ENCODE data around the gene HPF1. TPM values are rescaled to one million over a fixed set of nuclear protein-coding genes. Genes with fewer than 3 reads are reported as not detected.

The HPF1 gene
- total and polyA plus RNA-seq, 8 donors: 0.58 to 27.1 (median 20.4) TPM; not detected in 1

- TF ChIP-seq POLR2A (IDR thresholded peaks at IDR 0.05) (no peak), CTCF (IDR thresholded peaks at IDR 0.05) (no peak), EP300 (IDR thresholded peaks at IDR 0.05) (no peak), POLR2AphosphoS5 (IDR thresholded peaks at IDR 0.05) (no peak)
- H3K27me3 ChIP-seq: peaks cover 0 to 14% (median 0%) of the 10 kb centered on the region in 3 donors
- intact Hi-C loops (cut with DNase I; ENCODE audit: low total_unique reads): no loop called here
- peaks cover 0 to 4% (median 2%) of the 10 kb centered on the region in 4 donors for H3K9me3 ChIP-seq
- H3K36me3 ChIP-seq: no peaks in the 10 kb centered on the region
- no peaks in the 10 kb centered on the region for H3K4me1 ChIP-seq
- no peak overlapping the region for H3K27ac ChIP-seq
- DNase-seq: no peak
- WGBS, 5 donors: 81 to 93% (median 88%) methylated on average over 3 of the region's 3 CpGs
- H3K4me3 ChIP-seq: no peak overlapping the region
These were observed 42.8 kb upstream of the HPF1 start for GRCh38 chr4:169800541-169800940.

GRCh38 chr4:169799260-169799659 is 41.5 kb upstream of the HPF1 start:
- intact Hi-C loops (cut with DNase I; ENCODE audit: low total_unique reads): no loop called here
- no peak overlapping the region for H3K4me3 ChIP-seq
- WGBS, 5 donors: 64 to 80% (median 75%) methylated on average over 4 of the region's 4 CpGs
- H3K27ac ChIP-seq: no peak overlapping the region
- peaks cover 0 to 14% (median 0%) of the 10 kb centered on the region in 3 donors for H3K27me3 ChIP-seq
- H3K36me3 ChIP-seq: no peaks in the 10 kb centered on the region
- H3K4me1 ChIP-seq: no peaks in the 10 kb centered on the region
- TF ChIP-seq CTCF (IDR thresholded peaks at IDR 0.05) (no peak), POLR2AphosphoS5 (IDR thresholded peaks at IDR 0.05) (no peak), POLR2A (IDR thresholded peaks at IDR 0.05) (no peak)
- no peaks in the 10 kb centered on the region for H3K9me3 ChIP-seq
- DNase-seq: no peak

- H3K27ac ChIP-seq: no peak overlapping the region
- intact Hi-C loops (cut with DNase I; ENCODE audit: low total_unique reads): no loop called here
- H3K36me3 ChIP-seq: no peaks in the 10 kb centered on the region
- DNase-seq: no peak
- H3K4me1 ChIP-seq: peaks cover 0 to 11% (median 8%) of the 10 kb centered on the region in 4 donors
- H3K27me3 ChIP-seq: peaks cover 0 to 31% (median 15%) of the 10 kb centered on the region in 3 donors
- no peak for TF ChIP-seq EP300 (IDR thresholded peaks at IDR 0.05)
- TF ChIP-seq POLR2AphosphoS5 (IDR thresholded peaks at IDR 0.05): no peak
- TF ChIP-seq POLR2A (IDR thresholded peaks at IDR 0.05): no peak
- no peak for TF ChIP-seq CTCF (IDR thresholded peaks at IDR 0.05)
- no peaks in the 10 kb centered on the region for H3K9me3 ChIP-seq
- WGBS, 5 donors: 45 to 51% (median 48%) methylated on average over 4 of the region's 4 CpGs
- H3K4me3 ChIP-seq: no peak overlapping the region
These were observed 37.8 kb upstream of the HPF1 start for GRCh38 chr4:169795585-169795984.

GRCh38 chr4:169791527-169792156 is 33.9 kb upstream of the HPF1 start:
- TF ChIP-seq CTCF (IDR thresholded peaks at IDR 0.05): peak in 4 of 7 experiments; percentile 10 to 27 (median 22)
- no peak for TF ChIP-seq POLR2AphosphoS5 (IDR thresholded peaks at IDR 0.05)
- Histone ChIP-seq H3K4me3 (peak overlapping the region; percentile 6 to 36 (median 20)), H3K27me3 (peaks cover 0 to 56% (median 24%) of the 10 kb centered on the region in 3 donors), H3K36me3 (no peaks in the 10 kb centered on the region), H3K9me3 (no peaks in the 10 kb centered on the region), H3K4me1 (peaks cover 0 to 11% (median 8%) of the 10 kb centered on the region in 4 donors), H3K27ac (no peak overlapping the region)
- intact Hi-C loops (cut with DNase I; ENCODE audit: low total_unique reads): no loop called here
- peak in 1 of 2 donors; percentile 79 for DNase-seq
- 5 to 9% (median 7%) methylated on average over 22 to 29 of the region's 29 CpGs for WGBS, 5 donors
